Stimulated activated CD8-positive, alpha-beta memory T cell treated with anti-CD3 and anti-CD28 coated beads, Interleukin-7, amount 100 ng/mL, for 4 hours (primary cell): Measurements from ENCODE around the gene EPHA1.
"Not testable (repeated sequence)": the region's sequence is repeated elsewhere in the genome, so short reads cannot be mapped to it uniquely, and the experiment has no call there.

Experiments
- DNase-seq, 2 donors: peaks; one replicate each; pipeline ENCODE4 v3.0.0-alpha.2; 2020; ENCODE audit warnings: low read depth in 2 of 2

The EPHA1 gene

GRCh38 chr7:143431109-143431508 is 22.5 kb upstream of the EPHA1 start:
- DNase-seq: no peak

GRCh38 chr7:143429770-143430698 is 21.4 kb upstream of the EPHA1 start:
- no peak for DNase-seq

- no peak for DNase-seq
Measured at GRCh38 chr7:143426479-143427142, 18.0 kb upstream of the EPHA1 start.

- DNase-seq: not testable (repeated sequence)
Measured at GRCh38 chr7:143424476-143424875, 15.8 kb upstream of the EPHA1 start.

GRCh38 chr7:143422033-143422432 is 13.4 kb upstream of the EPHA1 start:
- DNase-seq: no peak

GRCh38 chr7:143420624-143421023 is 12.0 kb upstream of the EPHA1 start:
- DNase-seq: not testable (repeated sequence)

- DNase-seq: no peak
Measured at GRCh38 chr7:143419880-143420279, 11.2 kb upstream of the EPHA1 start.

- DNase-seq: no peak
Measured at GRCh38 chr7:143418681-143419458, 10.2 kb upstream of the EPHA1 start.

- DNase-seq: no peak
Measured at GRCh38 chr7:143417734-143418383, 9.2 kb upstream of the EPHA1 start.

- no peak for DNase-seq
Measured at GRCh38 chr7:143416565-143417149, 8.0 kb upstream of the EPHA1 start.

GRCh38 chr7:143415742-143416397 is 7.2 kb upstream of the EPHA1 start:
- no peak for DNase-seq

GRCh38 chr7:143415209-143415608 is 6.6 kb upstream of the EPHA1 start:
- not testable (repeated sequence) for DNase-seq

GRCh38 chr7:143413123-143413522 is 4.5 kb upstream of the EPHA1 start:
- DNase-seq: no peak

GRCh38 chr7:143411976-143412708 is 3.5 kb upstream of the EPHA1 start:
- no peak for DNase-seq

GRCh38 chr7:143410521-143411004 is 1.9 kb upstream of the EPHA1 start:
- no peak for DNase-seq

GRCh38 chr7:143408252-143408685 is 387 bp downstream of the EPHA1 start:
- no peak for DNase-seq

- peak in 1 of 2 donors; percentile 27 for DNase-seq
Measured at GRCh38 chr7:143407287-143408251, 1.1 kb downstream of the EPHA1 start.

- no peak for DNase-seq
Measured at GRCh38 chr7:143406002-143406357, 2.7 kb downstream of the EPHA1 start.
